Right lobe of liver (tissue), 4 donors: ENCODE results near the gene PRRX2.

Source experiments
- CTCF ChIP-seq, 4 donors: fragments of 200-600 bp in 3 of 4; fragments of 450-650 bp in 1 of 4; IDR thresholded peaks; one replicate each; pipeline versions ENCODE4 v1.5.1 to v1.8.0; 2016 to 2022; ENCODE audit warnings: antibody characterized with exemption in 4 of 4, mild to moderate bottlenecking in 2 of 4
- POLR2A ChIP-seq: fragments of 450-650 bp; IDR thresholded peaks from one replicate; pipeline ENCODE4 v1.6.1; 2017; ENCODE audit warnings: antibody characterized with exemption, mild to moderate bottlenecking
- donor health status: DM: no; HTN: no; CAD: no.
- donor health status: DM: no; HTN: no; CAD: no.
- donor health status: DM: no; HTN: yes; CAD: no.

- TF ChIP-seq CTCF (IDR thresholded peaks at IDR 0.05) (no peak), POLR2A (no peak)
These were observed 84.7 kb downstream of the PRRX2 start for GRCh38 chr9:129750013-129750638.
